IPS-18c (cell line): Measurements from ENCODE around the gene TSHZ2.

ENCODE experiments used
- H3K4me3 ChIP-seq: 2 replicates; pipeline ENCODE4 v1.7.0; 2013; ENCODE audit warnings: low read depth, mild to moderate bottlenecking, low read length, moderate library complexity; ENCODE audit not compliant: insufficient read depth
- H3K9me3 ChIP-seq: one replicate; pipeline ENCODE4 v1.6.1; 2013; ENCODE audit warnings: mild to moderate bottlenecking, low read length, moderate library complexity; ENCODE audit not compliant: control insufficient read depth, insufficient read depth

Gene TSHZ2

GRCh38 chr20:53245574-53245973 is 273.4 kb downstream of the TSHZ2 start:
- Histone ChIP-seq H3K9me3 (no peaks in the 10 kb centered on the region), H3K4me3 (no peak overlapping the region)

- H3K9me3 ChIP-seq, result no peaks in the 10 kb centered on the region
- H3K4me3 ChIP-seq, result no peak overlapping the region
These were observed 275.4 kb downstream of the TSHZ2 start for GRCh38 chr20:53247468-53248103.

GRCh38 chr20:53250456-53250855 is 278.3 kb downstream of the TSHZ2 start:
- no peaks in the 10 kb centered on the region for H3K9me3 ChIP-seq
- H3K4me3 ChIP-seq, result no peak overlapping the region

DNA sequence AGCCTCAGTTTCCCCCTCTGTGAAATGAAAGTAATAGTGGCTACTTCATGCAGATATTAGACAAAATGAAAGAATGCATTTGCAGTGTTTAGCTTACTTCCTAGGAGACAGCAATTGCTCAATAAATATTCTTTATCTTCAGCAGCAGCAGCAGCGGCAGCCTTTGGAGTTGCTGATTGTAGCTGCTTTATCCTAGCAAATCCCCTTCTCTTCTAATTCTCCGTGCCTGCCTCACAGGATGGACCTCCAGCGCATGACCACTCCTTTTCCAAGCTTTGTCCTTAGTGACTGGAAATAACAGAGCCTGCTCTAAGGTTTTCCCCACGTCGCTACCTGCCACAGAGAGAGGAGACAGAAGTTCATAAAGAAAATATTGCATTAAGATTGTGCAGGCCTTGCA is 279.8 kb downstream of the TSHZ2 start:
- H3K9me3 ChIP-seq, result no peaks in the 10 kb centered on the region
- H3K4me3 ChIP-seq, result no peak overlapping the region

- no peak overlapping the region for H3K4me3 ChIP-seq
- H3K9me3 ChIP-seq, result no peaks in the 10 kb centered on the region
These were observed 281.5 kb downstream of the TSHZ2 start for GRCh38 chr20:53253668-53254067.

DNA sequence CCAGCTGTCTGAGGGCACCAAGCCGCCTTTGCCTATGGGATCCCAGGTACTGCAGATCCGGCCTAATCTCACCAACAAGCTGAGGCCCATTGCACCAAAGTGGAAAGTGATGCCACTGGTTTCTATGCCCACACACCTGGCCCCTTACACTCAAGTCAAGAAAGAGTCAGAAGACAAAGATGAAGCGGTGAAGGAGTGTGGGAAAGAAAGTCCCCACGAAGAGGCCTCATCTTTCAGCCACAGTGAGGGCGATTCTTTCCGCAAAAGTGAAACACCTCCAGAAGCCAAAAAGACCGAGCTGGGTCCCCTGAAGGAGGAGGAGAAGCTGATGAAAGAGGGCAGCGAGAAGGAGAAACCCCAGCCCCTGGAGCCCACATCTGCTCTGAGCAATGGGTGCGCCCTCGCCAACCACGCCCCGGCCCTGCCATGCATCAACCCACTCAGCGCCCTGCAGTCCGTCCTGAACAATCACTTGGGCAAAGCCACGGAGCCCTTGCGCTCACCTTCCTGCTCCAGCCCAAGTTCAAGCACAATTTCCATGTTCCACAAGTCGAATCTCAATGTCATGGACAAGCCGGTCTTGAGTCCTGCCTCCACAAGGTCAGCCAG is 283.0 kb downstream of the TSHZ2 start:
- no peak overlapping the region for H3K4me3 ChIP-seq
- no peaks in the 10 kb centered on the region for H3K9me3 ChIP-seq

GRCh38 chr20:53258741-53259140 is 286.6 kb downstream of the TSHZ2 start:
- Histone ChIP-seq H3K4me3 (no peak overlapping the region), H3K9me3 (no peaks in the 10 kb centered on the region)

GRCh38 chr20:53260168-53260567 is 288.0 kb downstream of the TSHZ2 start:
- Histone ChIP-seq H3K9me3 (no peaks in the 10 kb centered on the region), H3K4me3 (no peak overlapping the region)

GRCh38 chr20:53260591-53260990 is 288.4 kb downstream of the TSHZ2 start:
- Histone ChIP-seq H3K4me3 (no peak overlapping the region), H3K9me3 (no peaks in the 10 kb centered on the region)

GRCh38 chr20:53262365-53262764 is 290.2 kb downstream of the TSHZ2 start:
- no peaks in the 10 kb centered on the region for H3K9me3 ChIP-seq
- H3K4me3 ChIP-seq, result no peak overlapping the region

DNA sequence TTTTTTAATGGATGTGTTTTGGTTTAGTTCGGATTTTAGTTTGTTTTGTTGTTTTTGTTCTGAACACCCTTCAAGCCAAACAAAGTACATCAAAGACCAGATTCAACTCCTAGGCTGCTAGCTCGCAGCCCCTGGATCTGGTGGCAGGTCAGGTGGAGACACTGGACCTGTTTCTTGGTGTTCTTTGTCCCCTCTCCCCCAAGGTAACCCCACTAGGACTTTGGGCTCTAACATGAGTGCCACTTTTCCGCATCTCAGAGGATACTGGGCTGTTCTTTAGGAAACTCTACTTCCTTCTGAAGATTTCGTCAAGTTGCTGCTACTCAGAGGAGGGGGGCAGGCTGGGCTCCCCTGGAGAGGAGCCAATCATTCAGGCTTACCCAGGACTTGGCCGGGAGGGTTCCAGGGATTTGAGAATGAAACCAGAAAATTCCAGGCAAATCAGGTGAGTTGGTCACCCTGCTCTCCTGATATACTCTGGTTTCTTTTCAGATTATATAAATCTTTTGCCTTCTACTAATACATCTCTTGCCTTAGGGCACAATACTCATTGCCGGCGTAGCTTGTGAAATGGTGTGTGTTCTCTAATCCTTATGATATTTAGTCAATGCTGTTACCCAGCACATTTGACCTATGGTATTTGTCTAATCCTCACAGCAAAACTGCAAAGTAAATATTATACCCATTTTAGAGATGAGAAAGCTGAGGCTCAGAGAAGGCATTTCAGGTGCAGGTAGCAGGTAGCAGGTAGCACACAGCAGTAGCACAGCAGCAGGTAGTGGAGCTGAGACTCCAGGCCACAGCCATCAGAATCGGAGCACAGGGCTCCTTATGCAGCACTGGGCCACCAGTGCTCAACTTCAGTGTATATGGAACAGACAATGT is 291.6 kb downstream of the TSHZ2 start:
- Histone ChIP-seq H3K4me3 (no peak overlapping the region), H3K9me3 (no peaks in the 10 kb centered on the region)

DNA sequence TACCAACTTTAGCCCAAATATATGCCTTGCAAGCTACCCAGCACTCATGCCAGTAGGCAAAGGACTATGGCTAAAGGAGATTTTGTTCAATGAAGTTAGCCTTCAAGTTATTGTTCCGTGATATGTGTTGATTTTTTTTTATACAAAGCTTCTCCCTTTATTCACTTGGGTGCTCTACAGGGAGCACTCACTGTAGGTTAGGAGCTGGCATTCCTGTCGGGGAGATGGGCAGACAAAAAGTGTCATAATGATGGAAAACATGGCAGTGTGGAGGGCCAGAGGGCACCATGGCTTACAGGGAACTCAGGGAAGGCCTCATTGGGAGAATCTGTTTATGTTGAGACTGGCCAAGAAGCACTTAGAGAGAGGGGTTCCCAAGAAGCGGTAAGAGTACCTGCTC is 292.4 kb downstream of the TSHZ2 start:
- H3K9me3 ChIP-seq, result no peaks in the 10 kb centered on the region
- no peak overlapping the region for H3K4me3 ChIP-seq

DNA sequence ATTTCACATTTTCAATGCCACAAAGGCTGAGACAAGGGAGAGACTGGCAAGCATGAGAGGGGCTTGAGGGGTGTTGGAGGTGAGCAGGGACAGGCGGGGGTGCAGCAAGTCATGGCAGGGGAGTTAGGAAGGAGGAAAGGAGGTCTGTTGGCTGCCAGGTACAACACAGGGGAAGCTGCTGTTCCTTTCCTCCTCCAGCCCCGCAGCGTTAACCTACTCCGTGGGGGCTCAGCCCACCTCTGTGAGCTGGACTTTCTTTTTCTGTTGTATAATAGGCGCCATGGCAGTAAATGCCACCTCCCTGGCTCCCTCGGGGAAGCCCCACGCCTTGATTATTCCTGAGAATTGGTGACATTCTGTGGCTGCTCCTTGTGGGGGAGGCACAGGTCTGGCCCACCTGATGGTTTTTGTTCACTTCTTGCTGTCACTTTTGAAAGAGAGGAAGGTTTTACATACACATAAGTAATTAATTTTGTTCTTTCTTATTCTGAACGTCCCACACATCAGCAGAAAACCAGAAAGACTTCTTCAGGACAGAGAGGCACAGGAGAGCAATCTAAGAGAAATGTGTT is 293.2 kb downstream of the TSHZ2 start:
- no peaks in the 10 kb centered on the region for H3K9me3 ChIP-seq

DNA sequence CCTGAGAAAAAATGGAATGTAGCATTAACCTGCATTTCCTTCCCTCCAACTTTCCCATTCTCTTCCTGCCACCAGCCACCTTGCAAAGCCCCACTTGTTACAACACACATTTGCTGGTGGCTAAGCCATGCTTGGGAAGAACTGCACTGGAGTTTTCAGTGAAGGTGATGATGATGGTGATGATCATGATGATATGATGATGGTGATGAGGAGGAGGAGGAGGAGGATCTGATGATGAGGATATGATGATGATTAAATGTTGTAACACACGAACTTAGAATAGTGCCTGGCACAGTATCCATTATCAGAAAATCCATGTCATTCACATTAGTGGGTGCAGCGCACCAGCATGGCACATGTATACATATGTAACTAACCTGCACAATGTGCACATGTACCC is 297.2 kb downstream of the TSHZ2 start:
- H3K4me3 ChIP-seq, result no peak overlapping the region
- no peaks in the 10 kb centered on the region for H3K9me3 ChIP-seq

More for the DNA sequence above, 293.2 kb downstream of the TSHZ2 start:
- H3K4me3 ChIP-seq, result no peak overlapping the region

- Histone ChIP-seq H3K4me3 (no peak overlapping the region), H3K9me3 (no peaks in the 10 kb centered on the region)
These were observed 298.7 kb downstream of the TSHZ2 start for GRCh38 chr20:53270792-53271375.

- no peak overlapping the region for H3K4me3 ChIP-seq
- no peaks in the 10 kb centered on the region for H3K9me3 ChIP-seq
These were observed 302.2 kb downstream of the TSHZ2 start for GRCh38 chr20:53274365-53274764.

DNA sequence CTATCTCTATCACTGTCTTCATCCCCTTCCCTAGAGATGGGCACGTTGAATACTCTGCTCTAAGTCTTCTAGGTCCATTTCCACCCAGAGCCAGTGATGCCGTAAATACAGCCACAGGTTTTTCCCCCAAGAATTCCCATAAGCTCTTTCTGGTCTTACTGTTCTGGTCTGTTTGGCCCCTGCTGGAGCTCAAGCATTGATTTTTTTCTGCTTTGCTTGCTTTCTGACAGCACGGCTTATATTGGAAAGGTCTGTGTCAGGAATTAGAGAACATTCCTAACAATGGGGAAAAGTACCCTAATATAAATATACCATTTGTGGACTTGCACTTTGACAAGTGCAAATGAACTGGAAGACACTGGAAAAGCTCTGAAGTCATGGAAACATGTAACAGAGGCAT is 302.6 kb downstream of the TSHZ2 start:
- Histone ChIP-seq H3K9me3 (no peaks in the 10 kb centered on the region), H3K4me3 (no peak overlapping the region)
